MM.1S (cell line): ENCODE results near the gene STMN3.

Experiments
- DNase-seq: peaks from one replicate; pipeline ENCODE4 v3.0.0-alpha.2; 2015
- H2AFZ ChIP-seq: fragments of 300-600 bp; sonication (generic); 2 replicates; pipeline ENCODE4 v1.6.0; 2016; ENCODE audit warnings: antibody characterized with exemption, low read length
- H3F3A ChIP-seq: fragments of 300-600 bp; sonication (generic); 2 replicates; pipeline ENCODE4 v1.6.1; 2016; ENCODE audit warnings: mild to moderate bottlenecking, antibody characterized with exemption, low read length, moderate library complexity, mixed read lengths; ENCODE audit not compliant: insufficient read depth
- H3K27ac ChIP-seq: fragments of 300-600 bp; sonication (generic); 2 replicates; pipeline ENCODE4 v1.5.1; 2016; ENCODE audit warnings: mild to moderate bottlenecking, low read length
- H3K27me3 ChIP-seq: fragments of 300-600 bp; sonication (generic); replicated peaks from 2 replicates; pipeline ENCODE4 v1.6.0; 2016; ENCODE audit warnings: low read length; ENCODE audit not compliant: insufficient read depth
- H3K36me3 ChIP-seq: fragments of 300-600 bp; sonication (generic); replicated peaks from 2 replicates; pipeline ENCODE4 v1.6.1; 2016; ENCODE audit warnings: mild to moderate bottlenecking, low read length, mixed read lengths; ENCODE audit not compliant: insufficient read depth
- H3K4me1 ChIP-seq: fragments of 300-600 bp; sonication (generic); 2 replicates; pipeline ENCODE4 v1.6.1; 2016; ENCODE audit warnings: low read length, mixed read lengths
- H3K4me2 ChIP-seq: fragments of 300-600 bp; sonication (generic); 2 replicates; pipeline ENCODE4 v1.6.0; 2016; ENCODE audit warnings: low read depth, low read length
- H3K4me3 ChIP-seq: fragments of 300-600 bp; sonication (generic); 2 replicates; pipeline ENCODE4 v1.5.1; 2016; ENCODE audit warnings: low read length, mixed read lengths
- H3K79me2 ChIP-seq: fragments of 300-600 bp; sonication (generic); 2 replicates; pipeline ENCODE4 v1.6.1; 2016; ENCODE audit warnings: mixed run types, low read length, mixed read lengths
- H3K9ac ChIP-seq: fragments of 300-600 bp; sonication (generic); 2 replicates; pipeline ENCODE4 v1.6.1; 2016; ENCODE audit warnings: low read length, mixed read lengths
- H3K9me2 ChIP-seq: fragments of 300-600 bp; sonication (generic); replicated peaks from 2 replicates; pipeline ENCODE4 v1.6.1; 2016; ENCODE audit warnings: mild to moderate bottlenecking, low read length, mixed read lengths; ENCODE audit not compliant: insufficient read depth
- H3K9me3 ChIP-seq: fragments of 300-600 bp; sonication (generic); replicated peaks from 2 replicates; pipeline ENCODE4 v1.6.1; 2016; ENCODE audit warnings: mild to moderate bottlenecking, low read length, mixed read lengths; ENCODE audit not compliant: insufficient read depth
- H4K20me1 ChIP-seq: fragments of 300-600 bp; sonication (generic); 2 replicates; pipeline ENCODE4 v1.6.1; 2016; ENCODE audit warnings: mild to moderate bottlenecking, low read length, moderate library complexity, mixed read lengths; ENCODE audit not compliant: insufficient read depth
- EZH2 ChIP-seq: fragments of 300-600 bp; sonication (generic); optimal IDR thresholded peaks from 2 replicates; pipeline ENCODE3; 2017; ENCODE audit warnings: low read depth, mild to moderate bottlenecking, antibody characterized with exemption, low read length, mixed read lengths
- EZH2phosphoT487 ChIP-seq: fragments of 300-600 bp; sonication (generic); IDR thresholded peaks from 2 replicates; pipeline ENCODE4 v1.6.1; 2018; ENCODE audit warnings: antibody characterized with exemption, low read length
- TF ChIP-seq, protein P1 (sequence below): fragments of 300-600 bp; sonication (generic); IDR thresholded peaks from 2 replicates; pipeline ENCODE4 v1.5.1; 2016; ENCODE audit warnings: antibody characterized with exemption, low read length, mixed read lengths

Gene STMN3

DNA sequence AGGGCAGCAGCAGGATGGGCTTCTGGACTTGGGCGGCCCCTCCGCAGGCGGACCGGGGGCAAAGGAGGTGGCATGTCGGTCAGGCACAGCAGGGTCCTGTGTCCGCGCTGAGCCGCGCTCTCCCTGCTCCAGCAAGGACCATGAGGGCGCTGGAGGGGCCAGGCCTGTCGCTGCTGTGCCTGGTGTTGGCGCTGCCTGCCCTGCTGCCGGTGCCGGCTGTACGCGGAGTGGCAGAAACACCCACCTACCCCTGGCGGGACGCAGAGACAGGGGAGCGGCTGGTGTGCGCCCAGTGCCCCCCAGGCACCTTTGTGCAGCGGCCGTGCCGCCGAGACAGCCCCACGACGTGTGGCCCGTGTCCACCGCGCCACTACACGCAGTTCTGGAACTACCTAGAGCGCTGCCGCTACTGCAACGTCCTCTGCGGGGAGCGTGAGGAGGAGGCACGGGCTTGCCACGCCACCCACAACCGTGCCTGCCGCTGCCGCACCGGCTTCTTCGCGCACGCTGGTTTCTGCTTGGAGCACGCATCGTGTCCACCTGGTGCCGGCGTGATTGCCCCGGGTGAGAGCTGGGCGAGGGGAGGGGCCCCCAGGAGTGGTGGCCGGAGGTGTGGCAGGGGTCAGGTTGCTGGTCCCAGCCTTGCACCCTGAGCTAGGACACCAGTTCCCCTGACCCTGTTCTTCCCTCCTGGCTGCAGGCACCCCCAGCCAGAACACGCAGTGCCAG, 43.6 kb upstream of the STMN3 start, which contains the start of gene TNFRSF6B:
Gene TNFRSF6B (plus strand): TSS at position 25 of the 729 bp plus-strand sequence. CDS start 116 bp downstream, at position 141.
- Histone ChIP-seq H3K9me2 (no peaks in the 10 kb centered on the region), H3K4me1 (no peaks in the 10 kb centered on the region), H3K79me2 (no peaks in the 10 kb centered on the region), H3K36me3 (no peaks in the 10 kb centered on the region), H3K4me3 (no peak within 1 kb of the TSS), H4K20me1 (no peaks in the 10 kb centered on the region), H3K27ac (no peak within 1 kb of the TSS), H3K9me3 (no peaks in the 10 kb centered on the region), H2AFZ (no peak within 1 kb of the TSS), H3F3A (no peaks in the 10 kb centered on the region; the same call in 1 of the 2 replicates), H3K27me3 (no peaks in the 10 kb centered on the region), H3K4me2 (no peak within 1 kb of the TSS), H3K9ac (no peak within 1 kb of the TSS)
- TF ChIP-seq, protein P1, sequence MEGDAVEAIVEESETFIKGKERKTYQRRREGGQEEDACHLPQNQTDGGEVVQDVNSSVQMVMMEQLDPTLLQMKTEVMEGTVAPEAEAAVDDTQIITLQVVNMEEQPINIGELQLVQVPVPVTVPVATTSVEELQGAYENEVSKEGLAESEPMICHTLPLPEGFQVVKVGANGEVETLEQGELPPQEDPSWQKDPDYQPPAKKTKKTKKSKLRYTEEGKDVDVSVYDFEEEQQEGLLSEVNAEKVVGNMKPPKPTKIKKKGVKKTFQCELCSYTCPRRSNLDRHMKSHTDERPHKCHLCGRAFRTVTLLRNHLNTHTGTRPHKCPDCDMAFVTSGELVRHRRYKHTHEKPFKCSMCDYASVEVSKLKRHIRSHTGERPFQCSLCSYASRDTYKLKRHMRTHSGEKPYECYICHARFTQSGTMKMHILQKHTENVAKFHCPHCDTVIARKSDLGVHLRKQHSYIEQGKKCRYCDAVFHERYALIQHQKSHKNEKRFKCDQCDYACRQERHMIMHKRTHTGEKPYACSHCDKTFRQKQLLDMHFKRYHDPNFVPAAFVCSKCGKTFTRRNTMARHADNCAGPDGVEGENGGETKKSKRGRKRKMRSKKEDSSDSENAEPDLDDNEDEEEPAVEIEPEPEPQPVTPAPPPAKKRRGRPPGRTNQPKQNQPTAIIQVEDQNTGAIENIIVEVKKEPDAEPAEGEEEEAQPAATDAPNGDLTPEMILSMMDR: no peak
- no peak for TF ChIP-seq EZH2
- TF ChIP-seq EZH2phosphoT487: no peak
- no peak for DNase-seq

DNA sequence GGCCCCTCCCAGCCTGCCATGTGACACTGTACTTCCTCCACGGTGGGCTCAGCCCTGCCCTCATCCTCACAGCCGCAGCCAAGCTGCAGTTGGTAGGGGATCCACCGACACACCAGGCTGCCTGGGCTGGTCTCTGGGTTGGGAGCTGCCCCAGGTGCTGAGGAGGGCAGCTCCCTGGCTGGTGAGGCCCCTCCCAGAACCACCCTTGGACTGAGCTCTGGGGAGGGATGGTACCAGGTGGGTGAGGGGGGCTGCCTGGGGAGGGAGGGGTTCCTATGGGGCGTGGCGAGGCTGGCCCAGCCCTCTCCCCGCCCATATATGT, 43.0 kb upstream of the STMN3 start:
- Histone ChIP-seq H3F3A (no peaks in the 10 kb centered on the region; the same call in 1 of the 2 replicates), H2AFZ (no peak overlapping the region), H3K27me3 (no peaks in the 10 kb centered on the region), H3K79me2 (no peaks in the 10 kb centered on the region), H3K4me1 (no peaks in the 10 kb centered on the region), H3K9me2 (no peaks in the 10 kb centered on the region), H3K4me2 (no peak overlapping the region), H3K9ac (no peak overlapping the region), H4K20me1 (no peaks in the 10 kb centered on the region), H3K9me3 (no peaks in the 10 kb centered on the region), H3K27ac (no peak overlapping the region), H3K4me3 (no peak overlapping the region), H3K36me3 (no peaks in the 10 kb centered on the region)
- no peak for DNase-seq
- TF ChIP-seq, protein P1: no peak

DNA sequence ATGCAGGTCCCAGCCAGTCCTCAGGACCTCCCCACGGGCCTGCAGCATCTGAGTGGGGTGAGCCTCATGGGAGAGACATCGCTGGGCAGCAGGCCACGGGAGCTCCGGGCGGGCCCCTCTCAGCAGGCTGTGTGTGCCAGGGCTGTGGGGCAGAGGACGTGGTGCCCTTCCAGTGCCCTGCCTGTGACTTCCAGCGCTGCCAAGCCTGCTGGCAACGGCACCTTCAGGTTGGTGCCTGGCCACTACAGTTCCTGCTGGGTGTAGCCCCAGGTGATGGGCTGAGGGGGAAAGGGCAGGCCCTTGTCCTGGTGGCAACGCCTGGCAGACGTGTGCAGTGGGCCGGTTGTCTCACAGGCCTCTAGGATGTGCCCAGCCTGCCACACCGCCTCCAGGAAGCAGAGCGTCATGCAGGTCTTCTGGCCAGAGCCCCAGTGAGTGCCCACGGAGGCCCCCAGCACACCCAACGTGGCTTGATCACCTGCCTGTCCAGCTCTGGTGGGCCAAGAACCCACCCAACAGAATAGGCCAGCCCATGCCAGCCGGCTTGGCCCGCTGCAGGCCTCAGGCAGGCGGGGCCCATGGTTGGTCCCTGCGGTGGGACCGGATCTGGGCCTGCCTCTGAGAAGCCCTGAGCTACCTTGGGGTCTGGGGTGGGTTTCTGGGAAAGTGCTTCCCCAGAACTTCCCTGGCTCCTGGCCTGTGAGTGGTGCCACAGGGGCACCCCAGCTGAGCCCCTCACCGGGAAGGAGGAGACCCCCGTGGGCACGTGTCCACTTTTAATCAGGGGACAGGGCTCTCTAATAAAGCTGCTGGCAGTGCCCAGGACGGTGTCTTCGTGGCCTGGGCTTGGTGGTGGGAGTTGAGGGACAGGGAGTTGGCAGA, 42.4 kb upstream of the STMN3 start:
- no peaks in the 10 kb centered on the region for H4K20me1 ChIP-seq
- no peak overlapping the region for H3K4me3 ChIP-seq
- H3K9ac ChIP-seq: no peak overlapping the region
- no peaks in the 10 kb centered on the region for H3K27me3 ChIP-seq
- H3K4me1 ChIP-seq: no peaks in the 10 kb centered on the region
- H3K9me2 ChIP-seq: no peaks in the 10 kb centered on the region
- DNase-seq: no peak
- H3K36me3 ChIP-seq: no peaks in the 10 kb centered on the region
- no peak for TF ChIP-seq EZH2phosphoT487
- TF ChIP-seq EZH2: no peak
- TF ChIP-seq, protein P1: no peak
- no peaks in the 10 kb centered on the region for H3K79me2 ChIP-seq
- H2AFZ ChIP-seq: no peak overlapping the region
- H3K4me2 ChIP-seq: no peak overlapping the region
- no peaks in the 10 kb centered on the region for H3K9me3 ChIP-seq
- no peaks in the 10 kb centered on the region; the same call in 1 of the 2 replicates for H3F3A ChIP-seq
- no peak overlapping the region for H3K27ac ChIP-seq
